NCI-H226 (cell line): Measurements from ENCODE around the gene ZFYVE21.

Experiments
- DNase-seq: peaks from one replicate; pipeline ENCODE4 v3.0.0-alpha.2; 2015

Gene ZFYVE21

GRCh38 chr14:103739466-103739792 lies 23.8 kb downstream of the ZFYVE21 start:
- DNase-seq = no peak

- no peak for DNase-seq
Measured at GRCh38 chr14:103739793-103740501, 24.3 kb downstream of the ZFYVE21 start.

- DNase-seq = no peak
Measured at GRCh38 chr14:103740991-103741689, 25.5 kb downstream of the ZFYVE21 start.

DNA sequence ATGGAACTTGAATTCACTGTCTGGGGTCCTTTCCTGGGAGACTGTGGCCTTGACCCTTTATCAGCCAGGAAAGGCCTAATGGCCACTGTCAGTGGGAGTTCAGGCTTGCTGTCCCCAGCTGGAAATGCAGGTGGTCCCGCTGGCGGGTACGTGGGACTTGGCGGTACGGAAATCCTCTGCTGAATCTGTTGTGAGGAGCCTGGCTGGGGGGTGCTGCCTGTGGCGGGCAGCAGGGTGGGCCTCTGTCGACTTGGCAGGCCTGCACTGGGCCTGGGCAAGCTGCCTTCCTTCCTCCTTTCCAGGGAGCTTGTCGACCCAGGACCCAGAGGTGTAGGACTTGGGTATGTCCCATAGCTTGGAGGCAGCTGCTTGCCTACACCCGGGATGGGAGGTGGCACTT lies 26.3 kb downstream of the ZFYVE21 start:
- no peak for DNase-seq

- DNase-seq = no peak
Measured at GRCh38 chr14:103742499-103743255, 27.1 kb downstream of the ZFYVE21 start.

DNA sequence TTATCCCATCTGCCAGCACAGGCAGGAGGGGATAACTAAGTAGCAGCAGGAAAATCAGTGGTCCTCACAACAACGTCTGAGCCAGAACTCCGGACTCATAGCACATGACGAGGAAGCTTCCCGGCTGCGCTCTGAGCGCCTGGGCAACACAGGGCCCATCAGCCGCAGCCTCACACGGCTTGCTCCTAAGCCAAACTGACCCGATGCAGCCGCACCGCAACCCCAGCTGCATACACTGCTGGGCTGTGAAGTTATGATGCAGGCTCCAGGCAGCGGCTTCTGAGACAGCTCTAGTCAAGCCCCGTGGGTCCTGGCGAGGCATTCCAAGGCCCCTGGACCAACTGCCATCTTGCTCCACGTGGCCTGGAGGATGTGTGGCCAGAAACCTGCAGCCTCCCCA lies 28.1 kb downstream of the ZFYVE21 start:
- DNase-seq = no peak

DNA sequence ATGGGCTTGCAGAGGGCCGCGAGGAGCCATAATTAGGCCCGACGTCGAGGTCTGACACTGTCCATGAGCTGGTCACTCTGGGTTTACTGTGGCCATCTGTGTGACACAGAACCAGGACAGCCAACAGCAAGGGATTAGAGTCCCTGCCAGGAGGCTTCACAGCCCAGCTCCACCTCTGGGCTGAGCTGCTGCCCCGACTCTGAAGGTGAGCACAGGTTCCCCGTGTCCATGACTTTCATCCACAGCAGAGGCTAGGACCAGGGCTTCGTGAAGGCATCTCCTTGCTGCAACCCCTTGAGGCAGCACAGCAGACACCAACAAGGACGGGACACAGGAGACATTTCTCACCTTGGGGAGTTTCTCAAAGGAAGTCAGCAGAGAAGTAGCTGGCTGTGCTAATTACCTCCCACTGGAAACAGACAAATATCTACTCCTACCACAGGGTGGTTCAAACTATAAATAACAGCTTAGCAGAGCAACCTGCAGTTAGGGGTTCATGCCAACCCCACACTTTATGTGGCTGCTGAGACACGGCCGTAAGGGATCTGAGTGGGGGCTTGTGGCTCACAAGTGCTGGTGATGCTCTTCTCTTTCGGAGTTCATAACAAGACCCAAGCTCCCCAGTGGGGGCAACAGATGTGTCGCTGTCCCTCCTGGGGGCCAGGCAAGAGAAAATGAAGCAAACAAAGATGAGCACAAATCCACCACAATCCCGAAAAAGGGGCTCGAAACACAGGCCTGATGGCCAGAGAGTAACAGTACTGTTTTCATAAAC lies 29.2 kb downstream of the ZFYVE21 start:
- DNase-seq = no peak

GRCh38 chr14:103745424-103745823 lies 29.8 kb downstream of the ZFYVE21 start:
- DNase-seq = no peak

DNA sequence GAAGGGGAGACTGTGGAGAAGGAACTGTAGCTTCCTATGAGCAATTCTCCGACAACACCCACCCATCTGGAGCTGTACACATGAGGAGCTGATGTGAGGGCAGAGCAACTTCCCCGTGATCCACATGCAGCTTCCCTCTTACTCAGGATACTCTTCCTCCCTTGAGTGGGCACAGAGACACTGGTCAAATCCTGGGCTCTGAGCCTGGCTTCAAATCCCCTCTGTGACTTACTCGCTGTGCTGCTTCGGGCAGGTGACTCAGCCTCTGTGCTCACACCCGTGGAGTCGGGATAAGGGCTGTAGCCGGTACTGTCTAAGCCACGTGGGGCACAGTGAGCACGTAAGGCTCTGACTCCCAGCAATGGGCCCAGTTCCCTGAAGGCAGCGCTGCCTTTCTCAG lies 31.1 kb downstream of the ZFYVE21 start:
- no peak for DNase-seq

- no peak for DNase-seq
Measured at GRCh38 chr14:103748534-103748857, 32.9 kb downstream of the ZFYVE21 start.

GRCh38 chr14:103749452-103749851 lies 33.8 kb downstream of the ZFYVE21 start:
- no peak for DNase-seq

DNA sequence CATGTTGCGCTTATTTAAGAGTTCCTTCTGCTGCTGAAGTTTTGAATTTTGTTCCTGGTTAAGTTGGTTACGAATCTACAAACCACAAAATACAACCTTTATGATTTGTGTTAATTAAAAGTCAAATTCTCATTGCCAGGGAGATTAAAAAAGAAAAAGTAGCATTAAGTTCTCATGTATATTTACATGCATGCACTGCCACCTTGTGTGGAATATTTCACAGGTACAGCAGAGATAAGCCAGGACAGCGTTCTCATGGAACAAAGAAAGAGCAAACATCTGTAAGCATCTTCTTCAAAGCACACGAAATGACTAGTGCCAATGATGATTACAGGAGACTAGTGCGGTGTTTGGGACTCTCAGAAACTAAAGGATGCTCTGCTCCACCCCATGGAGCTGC lies 34.2 kb downstream of the ZFYVE21 start:
- DNase-seq = no peak

DNA sequence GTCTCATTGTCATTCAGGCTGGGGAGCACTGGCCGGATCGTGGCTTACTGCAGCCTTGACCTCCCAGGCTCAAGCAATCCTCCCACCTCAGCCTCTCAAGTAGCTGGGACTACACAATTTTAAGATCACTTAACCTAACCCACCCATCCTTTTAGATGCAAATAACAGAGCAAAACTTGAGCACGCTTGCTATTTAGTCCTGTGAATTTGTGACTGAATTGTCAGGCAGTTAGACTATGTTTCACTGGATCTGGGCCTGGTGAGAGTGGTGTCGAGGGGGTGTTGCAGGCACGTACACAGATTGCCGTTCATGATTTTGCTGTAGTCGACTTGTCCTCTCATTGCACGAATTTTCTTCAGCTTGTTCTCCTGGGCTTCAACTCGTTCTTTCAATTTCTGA lies 38.2 kb downstream of the ZFYVE21 start:
- no peak for DNase-seq

- no peak for DNase-seq
Measured at GRCh38 chr14:103755060-103755459, 39.5 kb downstream of the ZFYVE21 start.

- DNase-seq = no peak
Measured at GRCh38 chr14:103758059-103758776, 42.6 kb downstream of the ZFYVE21 start.

DNA sequence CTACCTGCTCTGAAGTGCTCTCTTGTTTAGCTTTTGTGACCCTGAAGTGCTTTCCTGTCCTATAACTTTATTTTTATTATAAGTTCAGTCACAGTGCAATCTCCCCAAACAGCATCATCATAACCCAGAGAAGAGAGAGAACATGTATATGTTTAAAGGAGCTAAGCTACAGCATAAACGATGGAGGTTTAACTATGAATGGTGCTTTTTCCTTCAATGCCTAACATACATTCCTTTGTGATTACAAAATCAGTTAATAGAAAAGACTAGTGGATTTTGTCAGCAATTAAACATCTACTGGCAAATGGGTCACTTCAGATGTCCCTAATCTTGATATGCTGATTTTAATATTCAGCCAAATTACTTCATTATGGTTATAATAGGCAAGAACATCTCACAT lies 46.4 kb downstream of the ZFYVE21 start:
- no peak for DNase-seq

DNA sequence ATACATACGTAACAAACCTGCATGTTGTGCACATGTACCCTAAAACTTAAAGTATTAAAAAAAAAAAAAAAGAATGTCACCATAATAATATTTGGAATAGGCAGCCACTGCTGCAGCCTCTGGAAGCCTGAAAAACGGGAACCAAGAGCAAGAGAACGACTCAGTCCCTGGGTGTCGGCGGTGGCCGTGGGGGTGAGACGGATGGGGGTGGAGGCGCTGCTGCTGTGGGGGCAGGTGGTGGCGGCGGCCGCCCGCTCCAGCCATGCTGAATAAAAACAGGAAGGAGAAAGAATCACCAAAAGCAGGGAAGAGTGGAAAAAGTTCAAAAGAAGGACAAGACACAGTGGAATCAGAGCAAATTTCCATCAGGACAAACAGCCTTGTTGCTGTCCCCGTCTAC lies 46.9 kb downstream of the ZFYVE21 start:
- no peak for DNase-seq

GRCh38 chr14:103763730-103764488 lies 48.3 kb downstream of the ZFYVE21 start:
- DNase-seq = no peak

GRCh38 chr14:103765526-103765925 lies 49.9 kb downstream of the ZFYVE21 start:
- no peak for DNase-seq

GRCh38 chr14:103767336-103767894 lies 51.8 kb downstream of the ZFYVE21 start:
- DNase-seq = no peak

- no peak for DNase-seq
Measured at GRCh38 chr14:103770500-103770899, 54.9 kb downstream of the ZFYVE21 start.

GRCh38 chr14:103770902-103771301 lies 55.3 kb downstream of the ZFYVE21 start:
- DNase-seq = no peak
